ENCODE data around the gene ELF1.
"Not testable (repeated sequence)": the region's sequence is repeated elsewhere in the genome, so short reads cannot be mapped to it uniquely, and the experiment has no call there.

ELF1 gene

DNA sequence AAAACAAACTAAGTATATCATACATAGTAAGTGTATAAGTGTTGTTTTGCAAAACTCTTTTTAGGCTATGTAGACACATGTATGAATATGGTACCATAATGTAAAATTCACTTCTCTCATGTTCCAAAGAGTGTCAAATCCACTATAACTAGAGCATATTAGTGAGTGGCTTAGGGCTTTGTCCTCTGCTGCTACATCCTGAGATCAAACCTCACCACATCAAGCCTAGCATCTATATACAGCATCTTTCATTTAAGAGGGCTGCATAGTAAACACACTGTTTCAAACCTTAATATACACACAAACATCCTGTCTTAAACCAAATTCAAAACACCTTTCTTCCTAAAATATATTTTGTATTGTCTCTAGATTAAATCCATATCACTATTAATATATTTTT is 38.7 kb downstream of the ELF1 start:
- DNase-seq: no peak

DNA sequence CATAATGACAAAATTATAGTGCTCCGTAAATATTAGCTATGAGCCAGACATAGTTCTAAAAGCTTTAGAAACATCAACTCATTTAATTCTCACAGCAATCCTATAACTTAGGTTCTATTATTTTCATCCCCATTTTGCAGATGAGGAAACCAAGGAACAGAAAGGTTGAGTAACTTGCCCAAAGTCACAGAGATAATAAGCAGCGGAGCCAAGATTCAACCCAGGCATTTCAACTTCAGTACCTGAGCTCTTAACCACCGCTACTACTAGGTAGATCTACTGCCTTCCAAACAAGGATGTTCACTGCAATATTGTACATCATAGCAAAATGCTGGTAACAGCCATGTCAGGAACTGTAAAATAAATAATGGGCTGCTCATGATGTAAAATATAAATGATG is 39.9 kb downstream of the ELF1 start:
- DNase-seq: no peak

DNA sequence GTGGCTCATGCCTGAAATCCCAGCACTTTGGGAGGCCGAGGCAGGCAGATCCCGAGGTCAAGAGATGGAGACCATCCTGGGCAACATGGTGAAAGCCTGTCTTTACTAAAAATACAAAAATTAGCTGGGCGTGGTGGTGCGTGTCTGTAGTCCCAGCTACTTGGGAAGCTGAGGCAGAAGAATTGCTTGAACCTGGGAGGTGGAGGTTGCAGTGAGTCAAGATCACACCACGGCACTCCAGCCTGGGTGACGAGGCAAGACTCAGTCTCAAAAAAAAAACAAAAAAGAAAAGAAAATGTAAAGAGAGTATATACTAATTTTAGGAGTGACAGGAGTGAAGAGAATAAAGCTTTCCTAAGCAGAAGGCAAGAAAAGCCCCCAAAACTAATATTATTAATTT is 41.0 kb downstream of the ELF1 start:
- DNase-seq: not testable (repeated sequence)

DNA sequence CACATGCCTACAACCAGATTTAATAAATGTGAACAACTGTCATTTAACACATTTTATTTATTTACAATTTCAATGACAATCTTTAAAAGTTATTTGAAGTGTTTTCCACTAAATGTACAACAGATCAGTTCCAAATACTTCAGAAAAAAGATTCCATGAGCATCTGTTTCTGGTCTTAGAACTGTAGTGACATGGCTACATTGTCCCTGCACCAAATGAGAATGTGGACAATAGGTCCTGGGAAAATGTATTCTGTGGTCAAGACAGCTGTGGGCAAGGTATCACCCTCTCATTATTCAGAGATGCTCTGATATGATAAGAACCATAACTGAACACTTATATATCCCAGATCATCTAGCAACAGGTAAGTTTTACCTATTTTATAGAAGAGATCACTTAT is 43.7 kb downstream of the ELF1 start:
- DNase-seq: no peak

DNA sequence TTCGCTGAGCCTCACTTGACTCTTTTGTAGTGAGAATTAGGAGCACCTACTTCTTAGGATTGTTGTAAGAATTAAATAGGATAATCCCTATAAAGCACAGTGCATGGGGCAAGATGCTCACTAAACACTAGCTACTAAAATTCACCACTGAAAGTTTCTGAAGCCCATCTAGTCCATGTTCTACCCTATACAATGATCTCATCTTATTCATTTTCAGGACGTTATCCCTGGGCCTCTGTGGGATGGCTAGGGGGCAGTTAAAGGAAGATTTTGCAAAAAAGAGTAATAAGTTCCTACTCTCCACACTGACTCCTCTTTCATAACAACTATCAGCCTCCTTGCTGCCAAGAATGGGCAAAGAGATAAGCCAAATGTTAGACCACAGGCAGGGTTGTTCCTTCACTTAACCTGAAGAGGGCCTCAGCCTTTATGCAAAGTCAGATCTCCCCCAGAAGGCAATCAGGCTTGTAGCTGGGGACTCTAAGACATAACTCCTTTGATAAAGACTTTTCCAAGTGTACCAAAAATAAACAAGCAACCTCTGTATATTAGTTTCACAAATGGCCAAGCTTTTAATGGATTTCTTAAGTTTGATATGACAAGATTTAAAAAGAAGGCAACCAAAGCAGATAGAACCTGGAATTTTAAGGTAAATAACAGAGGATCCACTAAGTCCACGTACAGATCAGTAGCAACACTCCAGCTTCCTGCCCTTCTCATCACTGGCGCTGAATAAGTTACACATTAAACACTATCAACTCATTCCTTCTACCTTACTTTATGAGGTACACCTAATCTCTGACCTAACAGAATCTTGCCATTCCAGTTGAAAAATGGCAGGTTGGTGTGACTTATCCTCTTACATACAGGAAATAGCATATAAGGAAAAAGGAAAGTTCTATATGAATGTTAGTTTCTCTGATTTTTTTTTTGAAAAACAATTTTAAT is 44.4 kb downstream of the ELF1 start:
- DNase-seq: no peak

DNA sequence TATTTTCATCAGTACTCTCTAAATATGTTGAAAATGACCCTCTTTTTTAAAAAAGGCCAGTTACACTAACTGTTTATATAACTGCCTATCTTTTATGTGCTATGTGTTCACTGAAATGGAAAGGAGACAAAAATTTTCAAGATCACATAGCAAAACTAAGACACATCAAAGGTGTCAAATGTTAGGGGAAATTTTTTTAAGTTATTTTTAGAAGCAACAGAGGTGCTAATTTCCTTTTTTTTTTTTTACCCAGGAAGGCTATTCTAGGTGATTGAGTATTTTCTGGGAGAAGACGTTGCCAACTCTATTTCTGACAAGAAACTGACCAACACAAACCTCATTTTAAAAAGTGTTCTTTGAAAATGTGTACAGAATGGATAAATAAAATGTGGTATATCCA is 45.7 kb downstream of the ELF1 start:
- no peak for DNase-seq

DNA sequence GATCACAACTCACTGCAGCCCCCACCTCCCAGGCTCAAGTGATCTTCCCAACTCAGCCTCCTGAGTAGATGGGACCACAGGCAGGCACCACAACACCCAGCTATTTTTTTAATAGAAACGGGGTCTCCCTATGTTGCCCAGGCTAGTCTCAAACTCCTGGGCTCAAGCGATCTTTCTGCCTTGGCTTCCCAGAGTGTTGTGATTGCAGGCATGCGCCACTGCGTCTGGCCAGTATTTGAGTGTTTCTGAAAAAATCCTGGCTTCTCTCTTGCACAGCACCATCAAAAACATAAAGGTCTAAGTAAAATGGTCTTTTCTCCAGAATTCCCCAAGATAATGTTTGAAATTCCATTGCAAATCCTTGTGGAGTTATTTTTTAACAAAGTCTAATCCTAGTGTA is 47.8 kb downstream of the ELF1 start:
- no peak for DNase-seq

DNA sequence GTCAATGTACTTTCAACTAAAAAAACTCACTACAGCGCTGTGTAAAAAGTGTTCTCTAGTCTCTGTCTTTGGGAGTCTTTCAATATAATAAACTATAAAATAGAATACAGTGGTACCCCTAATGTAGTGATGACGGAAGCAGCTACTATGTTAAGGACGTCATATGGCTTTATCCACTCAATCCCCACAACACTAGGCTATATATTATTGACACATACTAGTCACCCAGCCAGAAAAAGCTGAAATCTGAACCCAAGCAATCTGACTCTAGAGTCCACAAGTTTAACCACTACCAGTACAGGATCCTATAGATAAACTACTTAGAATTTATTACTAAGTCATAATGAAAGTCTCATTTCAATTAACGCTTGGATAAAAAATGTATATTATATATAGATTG is 48.3 kb downstream of the ELF1 start:
- no peak for DNase-seq

DNA sequence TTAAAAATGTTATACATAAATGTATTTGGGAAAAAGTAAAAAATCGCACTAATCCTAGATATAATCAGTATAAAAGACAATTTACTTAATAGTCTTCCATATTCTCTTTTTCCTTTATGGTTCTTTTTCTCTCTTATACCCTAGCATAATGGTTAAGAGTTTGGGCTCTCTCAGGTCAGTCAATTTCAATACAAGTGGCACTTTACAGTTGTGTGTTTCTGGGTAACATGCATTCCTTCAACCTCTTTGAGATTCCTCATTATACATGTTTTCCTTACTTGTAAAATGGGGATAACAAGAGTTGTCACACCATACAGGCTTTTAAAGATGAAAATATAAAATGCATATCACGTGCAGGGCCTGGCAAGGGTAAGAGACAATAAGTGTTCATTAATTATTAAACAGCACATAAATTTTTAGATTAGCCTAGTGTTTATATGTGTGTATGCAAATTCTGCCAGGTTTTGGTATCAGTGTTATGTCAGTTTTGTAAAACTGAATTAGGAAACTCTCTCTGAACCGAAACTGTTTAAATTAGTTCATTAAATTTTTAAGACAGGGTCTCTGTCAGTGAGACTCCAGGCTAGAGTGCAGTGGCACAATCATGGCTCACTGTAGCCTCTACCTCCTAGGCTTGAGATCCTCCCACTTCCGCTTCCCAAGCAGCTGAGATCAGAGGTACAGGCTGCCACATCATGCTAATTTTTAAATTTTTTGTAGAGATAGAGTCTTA is 49.8 kb downstream of the ELF1 start:
- DNase-seq: no peak

DNA sequence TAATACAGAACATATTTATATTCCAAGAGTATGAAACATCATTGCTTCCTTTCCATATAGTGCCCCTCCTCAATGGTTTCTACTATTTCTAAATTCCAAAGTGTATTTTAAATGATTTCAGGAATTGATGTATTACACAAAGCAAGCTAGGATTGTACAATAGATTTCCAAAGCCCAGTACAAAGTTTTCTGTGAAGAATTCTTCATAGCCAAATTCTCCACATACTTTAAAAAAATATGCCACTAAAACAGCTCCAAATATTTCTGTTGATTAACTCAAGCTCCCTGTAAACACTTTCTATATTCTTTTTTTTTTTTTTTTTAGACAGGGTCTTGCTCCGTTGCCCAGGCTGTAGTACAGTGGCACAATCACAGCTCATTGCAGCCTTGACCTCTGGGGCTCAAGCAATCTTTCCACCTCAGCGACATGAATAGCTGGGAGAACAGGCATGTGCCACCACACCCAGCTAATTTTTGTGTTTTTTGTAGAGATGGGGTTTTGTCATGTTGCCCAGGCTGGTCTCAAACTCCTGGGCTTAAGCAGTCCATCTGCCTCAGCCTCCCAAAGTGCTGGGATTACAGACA is 50.6 kb downstream of the ELF1 start:
- DNase-seq: no peak

DNA sequence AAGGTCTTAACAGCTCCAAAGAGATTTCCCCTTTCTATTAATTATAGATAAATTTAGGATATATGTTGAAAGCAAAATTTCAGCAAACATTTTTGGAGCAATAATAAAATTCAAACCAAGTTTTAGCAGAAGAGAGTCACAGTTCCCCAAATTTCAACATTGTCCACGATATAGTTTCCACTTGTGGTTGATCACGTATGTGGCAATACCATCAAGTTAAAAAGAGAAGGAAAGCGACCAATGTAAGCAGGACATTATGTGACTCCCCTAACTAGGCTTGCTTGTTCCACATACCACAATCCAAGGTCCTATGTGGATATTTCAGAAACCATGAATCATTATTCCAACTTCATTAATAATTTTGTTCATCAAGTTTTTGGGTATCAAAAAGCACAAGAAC is 52.8 kb downstream of the ELF1 start:
- DNase-seq: no peak

DNA sequence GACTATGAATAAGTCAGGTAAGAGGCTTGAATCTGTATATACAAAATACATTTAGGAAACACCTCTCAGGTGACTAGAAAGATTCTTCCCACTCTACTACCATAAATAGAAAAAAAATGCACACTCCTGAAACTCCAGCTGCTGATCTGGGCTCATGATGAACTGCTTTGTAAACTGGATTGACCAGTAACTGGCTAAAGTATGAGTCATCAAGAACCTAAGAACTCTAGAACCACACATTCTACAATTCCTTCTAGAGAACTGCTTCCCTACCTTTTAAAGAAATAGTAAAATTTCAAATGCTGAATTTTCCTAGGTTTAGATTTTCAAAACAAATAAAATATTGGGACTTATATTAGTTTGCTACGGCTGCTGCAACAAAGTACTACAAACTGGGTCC is 55.2 kb downstream of the ELF1 start:
- no peak for DNase-seq

DNA sequence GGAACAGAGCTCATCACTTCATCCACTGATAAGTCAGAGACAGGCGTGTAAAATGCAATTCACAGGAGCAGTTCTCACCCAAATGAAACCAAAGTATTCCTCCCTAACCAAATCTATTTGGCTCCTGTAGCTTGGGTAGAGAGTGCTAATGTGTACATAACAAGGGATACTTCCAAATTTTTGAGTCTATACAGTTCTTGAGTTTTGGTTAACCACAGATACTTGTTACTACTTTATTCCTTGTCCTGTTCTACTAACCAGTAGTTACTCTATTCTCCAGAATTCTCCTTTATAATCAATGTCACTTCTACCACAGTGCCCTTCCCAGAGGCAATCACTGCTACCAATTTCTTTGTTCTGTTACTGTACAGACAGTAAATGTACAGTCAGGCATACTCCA is 57.3 kb downstream of the ELF1 start:
- DNase-seq: no peak

DNA sequence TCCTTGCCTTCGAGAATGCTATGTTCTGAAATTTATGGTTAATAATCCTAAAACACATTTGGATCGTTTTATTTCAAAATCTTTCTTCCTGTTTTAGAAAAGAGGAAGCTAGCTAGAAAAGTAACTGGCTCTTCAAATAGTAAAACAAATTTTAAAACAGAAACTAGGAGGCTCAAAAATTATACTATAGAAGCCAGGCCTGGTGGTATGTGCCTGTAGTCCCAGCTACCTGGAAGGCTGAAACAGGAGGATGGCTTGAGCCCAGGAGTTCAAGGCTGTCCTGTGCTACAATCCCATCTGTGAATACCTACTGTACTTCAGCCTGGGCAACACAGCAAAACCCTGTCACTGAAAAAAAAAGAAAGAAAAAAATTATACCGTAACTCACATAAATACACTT is 57.9 kb downstream of the ELF1 start:
- no peak for DNase-seq

DNA sequence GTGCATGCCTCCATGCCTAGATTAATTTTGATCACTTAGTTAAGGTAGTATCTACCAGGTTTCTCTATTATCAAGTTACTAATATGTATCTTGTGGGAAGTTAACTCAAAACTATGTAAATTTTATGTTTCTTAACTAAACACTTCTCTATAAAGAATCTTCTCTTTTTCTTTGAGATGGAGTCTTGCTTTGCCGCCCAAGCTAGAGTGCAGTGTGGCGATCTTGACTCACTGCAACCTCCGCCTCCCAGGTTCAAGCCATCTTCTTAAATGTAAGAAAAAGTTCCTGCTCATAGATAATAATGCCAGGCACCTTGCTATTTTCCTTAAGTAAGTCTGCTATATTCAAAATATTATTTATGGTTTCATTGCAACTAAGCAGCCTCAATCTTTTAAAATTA is 58.4 kb downstream of the ELF1 start:
- DNase-seq: no peak

DNA sequence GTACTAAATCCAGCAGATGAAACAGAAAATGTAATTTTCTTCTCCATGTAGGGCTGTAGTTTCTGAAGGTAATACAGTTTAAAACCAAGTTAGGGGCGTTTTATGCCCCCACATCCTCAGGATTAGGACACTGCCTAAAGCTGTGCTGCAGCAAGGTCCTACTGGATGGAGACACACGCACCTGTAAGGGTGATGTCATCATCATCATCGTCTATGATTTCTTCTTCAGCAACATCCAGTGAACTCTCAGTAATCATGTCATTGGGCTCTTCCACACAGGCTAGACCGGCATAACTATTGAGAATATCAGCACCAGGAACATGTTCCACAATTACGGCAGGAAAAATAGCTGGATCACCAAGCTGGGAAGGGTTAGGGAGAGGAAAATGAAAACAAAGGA is 60.5 kb downstream of the ELF1 start:
- DNase-seq: no peak

DNA sequence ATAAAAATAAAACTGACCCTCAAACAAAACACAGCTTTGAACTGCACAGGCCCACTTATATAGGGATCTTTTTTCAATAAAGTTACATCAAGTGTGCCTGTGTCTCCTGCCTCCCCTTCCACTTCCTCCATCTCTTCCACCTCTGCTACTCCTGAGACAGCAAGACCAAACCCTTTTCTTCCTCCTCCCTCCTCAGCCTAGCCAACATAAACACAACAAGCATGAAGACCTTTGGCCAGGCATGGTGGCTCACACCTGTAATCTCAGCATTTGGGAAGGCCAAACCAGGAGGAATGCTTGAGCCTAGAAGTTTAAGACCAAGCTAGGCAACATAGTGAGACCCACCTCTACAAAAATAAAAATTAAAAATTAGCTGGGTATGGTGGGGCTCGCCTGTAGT is 72.6 kb downstream of the ELF1 start:
- no peak for DNase-seq

DNA sequence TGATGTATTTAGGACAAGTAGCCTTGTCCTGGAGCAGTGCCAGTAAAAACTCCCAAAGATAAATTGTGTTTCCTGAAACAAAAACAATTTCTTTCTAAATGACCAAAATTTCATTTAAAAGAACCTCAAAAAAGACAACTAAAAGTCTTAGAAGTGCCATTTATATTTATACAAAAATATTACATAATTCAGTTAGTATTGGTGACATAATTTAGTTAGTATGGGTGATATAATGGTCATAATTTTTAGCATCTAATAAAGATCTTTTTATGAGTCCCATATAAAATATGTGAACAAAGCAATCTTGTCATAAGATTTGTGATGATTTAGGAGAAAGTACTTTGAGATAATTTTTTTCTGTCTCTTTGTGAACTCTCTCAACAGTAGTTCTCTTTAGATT is 76.0 kb downstream of the ELF1 start:
- DNase-seq: no peak

DNA sequence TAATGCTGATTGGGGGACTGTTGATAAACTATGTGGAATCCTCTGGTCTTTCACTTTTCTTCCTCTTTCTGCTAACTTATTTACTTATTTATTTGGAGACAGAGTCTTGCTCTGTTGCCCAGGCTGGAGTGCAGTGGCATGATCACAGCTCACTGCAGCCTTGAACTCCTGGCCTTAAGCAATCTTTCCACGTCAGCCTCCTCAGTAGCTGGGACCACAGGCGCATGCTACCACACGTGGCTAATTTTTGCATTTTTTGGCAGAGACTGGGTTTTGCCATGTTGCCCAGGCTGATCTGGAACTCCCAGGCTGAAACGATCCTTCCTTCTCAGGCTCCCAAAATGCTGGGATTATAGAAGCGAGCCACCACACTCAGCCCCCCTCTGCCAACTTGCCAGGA is 77.5 kb downstream of the ELF1 start:
- DNase-seq: no peak

DNA sequence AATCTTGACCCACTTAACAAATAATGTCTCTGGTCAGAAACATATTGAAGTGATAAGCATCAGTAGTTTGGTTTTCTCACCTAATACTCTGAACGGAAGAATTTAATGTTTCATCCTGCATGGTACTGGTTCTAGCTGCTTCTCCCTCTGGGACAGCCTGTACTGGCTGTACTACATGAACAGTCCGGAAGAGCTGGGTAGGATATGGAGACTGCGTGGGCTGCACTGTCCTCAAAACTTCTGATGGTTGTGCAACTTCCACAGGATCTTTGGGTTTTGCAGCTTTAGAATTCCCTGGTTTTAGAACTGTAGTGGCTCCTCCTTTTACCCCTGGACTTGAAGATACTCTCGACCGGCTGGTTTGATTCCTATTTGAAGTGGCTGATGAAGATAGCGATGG is 78.3 kb downstream of the ELF1 start:
- no peak for DNase-seq

DNA sequence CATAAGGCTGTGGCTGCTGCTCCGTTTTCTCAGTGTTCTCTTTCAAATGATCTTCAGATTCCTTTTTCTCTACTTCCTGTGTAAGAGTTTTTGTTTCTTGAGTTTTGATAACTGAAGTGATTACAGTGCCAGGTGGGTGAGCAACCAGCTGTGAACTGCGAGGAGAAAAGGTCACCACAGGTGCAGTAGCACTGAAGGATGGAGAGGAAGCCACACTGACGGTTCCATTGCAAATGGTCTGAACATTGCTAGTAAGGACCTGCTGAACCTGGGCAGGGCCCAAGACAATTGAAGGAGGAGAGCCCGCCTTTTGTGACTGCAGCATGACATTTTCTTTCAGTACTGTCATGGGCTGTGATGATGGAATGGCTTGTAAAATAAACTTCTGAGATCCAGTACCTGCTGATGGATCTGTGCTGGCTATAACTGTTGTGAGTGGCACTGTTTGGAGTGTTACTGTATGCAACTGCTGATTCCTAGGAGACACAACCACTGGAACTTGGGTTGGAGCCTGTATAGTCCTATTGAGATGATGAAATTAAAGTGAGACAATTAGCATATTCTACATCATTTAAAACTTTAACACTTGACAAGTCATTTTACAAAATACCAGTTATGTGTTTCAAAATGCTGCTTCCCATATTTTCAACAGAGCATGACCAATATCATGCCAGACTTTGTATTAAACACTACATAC is 85.5 kb downstream of the ELF1 start:
- no peak for DNase-seq

DNA sequence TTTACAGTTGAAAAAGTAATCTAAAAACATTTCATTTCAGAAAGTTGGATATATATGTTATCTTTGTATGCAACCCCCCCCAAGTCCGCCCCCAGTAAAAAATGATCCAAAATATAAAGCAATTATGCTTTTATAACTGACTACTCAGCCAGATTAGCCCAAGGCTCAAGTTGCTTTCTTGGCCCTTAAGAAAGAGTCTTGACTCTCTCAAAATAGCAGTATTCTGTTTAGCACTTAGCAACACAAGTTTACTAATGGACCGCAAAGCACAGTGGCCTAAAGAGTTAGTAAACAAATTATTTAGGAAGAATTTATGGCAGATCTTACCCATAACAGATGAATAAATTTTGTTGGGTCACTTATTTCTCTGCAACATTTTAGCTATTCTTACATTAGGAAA is 86.9 kb downstream of the ELF1 start:
- DNase-seq: no peak

DNA sequence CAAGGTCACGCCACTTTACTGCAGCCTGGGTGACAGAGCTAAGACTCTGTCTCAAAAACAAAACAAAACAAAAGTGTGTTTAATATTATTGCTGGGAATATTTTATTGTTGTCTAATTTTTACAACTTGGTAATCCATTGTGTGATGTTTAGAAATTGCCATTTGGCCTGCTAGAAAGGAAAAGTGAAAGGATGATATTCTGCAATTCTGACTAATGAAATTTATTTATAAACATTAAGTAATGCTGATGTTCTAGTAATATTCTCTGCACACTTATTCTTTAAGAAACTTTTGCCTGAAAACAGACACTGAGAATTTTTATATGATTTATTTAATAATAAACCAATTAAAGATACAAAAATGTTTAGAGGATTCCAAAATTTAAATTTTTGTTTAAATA is 87.4 kb downstream of the ELF1 start:
- DNase-seq: no peak
